CD4-positive, alpha-beta T cell (primary cell): ENCODE measurements around the gene PDLIM7. TPM values are rescaled to one million over a fixed set of nuclear protein-coding genes. Genes with fewer than 3 reads are reported as not detected.

Experiments used
- ATAC-seq: fragments of 200-7000 bp; cut with Tn5 transposase; one replicate; pipeline ENCODE4 v1.10.0; 2022; ENCODE audit warnings: mild to moderate bottlenecking; ENCODE audit not compliant: poor library complexity
- CTCF ChIA-PET: fragments of 350-600 bp; sonication (Branson Sonifier 250); formaldehyde crosslinking; loops from one replicate; lab custom pipeline; 2021; ENCODE audit warnings: antibody characterized with exemption, inconsistent platforms; lab: Charles Lee
- POLR2A ChIA-PET: fragments of 350-600 bp; sonication (Branson Sonifier 250); formaldehyde crosslinking; loops from one replicate; lab custom pipeline; 2021; ENCODE audit warnings: antibody characterized with exemption, inconsistent platforms; lab: Charles Lee
- DNase-seq, 14 experiments: peaks; one replicate each; pipeline ENCODE4 v3.0.0-alpha.2; 2013 to 2020; ENCODE audit warnings: mixed read lengths in 2 of 14
- H3K27ac ChIP-seq, 2 donors: one replicate each; pipeline versions ENCODE4 v1.5.1 to v1.7.0; 2013; ENCODE audit warnings: low read length in 2 of 2, low read depth in 1 of 2, mild to moderate bottlenecking in 1 of 2
- H3K27me3 ChIP-seq, 2 experiments: 1 replicate in 1 of 2; 2 replicates in 1 of 2; pipeline versions ENCODE4 v1.6.1 to v1.7.0; 2013; ENCODE audit warnings: low read length in 2 of 2, control low read depth in 1 of 2, mild to moderate bottlenecking in 1 of 2, moderate library complexity in 1 of 2; ENCODE audit not compliant: insufficient read depth in 2 of 2, control insufficient read depth in 1 of 2
- H3K36me3 ChIP-seq: one replicate; pipeline ENCODE4 v1.6.1; 2013; ENCODE audit warnings: low read length, control low read depth; ENCODE audit not compliant: insufficient read depth
- H3K4me1 ChIP-seq: one replicate; pipeline ENCODE4 v1.6.1; 2013; ENCODE audit warnings: low read length, control low read depth; ENCODE audit not compliant: insufficient read depth
- H3K4me3 ChIP-seq: one replicate; pipeline ENCODE4 v1.5.1; 2013; ENCODE audit warnings: mild to moderate bottlenecking, low read length, moderate library complexity
- H3K9me3 ChIP-seq, 2 experiments: 1 replicate in 1 of 2; 2 replicates in 1 of 2; pipeline versions ENCODE4 v1.6.1 to v1.7.0; 2013; ENCODE audit warnings: low read length in 2 of 2, mild to moderate bottlenecking in 2 of 2, control low read depth in 1 of 2, moderate library complexity in 1 of 2; ENCODE audit not compliant: control insufficient read depth in 1 of 2, insufficient read depth in 1 of 2
- H3K27ac Mint-ChIP-seq: one replicate; pipeline ENCODE4 v1.8.0; 2020; ENCODE audit warnings: mixed read lengths
- H3K27me3 Mint-ChIP-seq: one replicate; pipeline ENCODE4 v1.8.0; 2021; ENCODE audit warnings: mixed read lengths
- H3K36me3 Mint-ChIP-seq: one replicate; pipeline ENCODE4 v1.8.0; 2021; ENCODE audit warnings: low read depth, mixed read lengths
- H3K4me1 Mint-ChIP-seq: one replicate; pipeline ENCODE4 v1.8.0; 2021; ENCODE audit warnings: low read depth, mixed read lengths
- H3K4me3 Mint-ChIP-seq: one replicate; pipeline ENCODE4 v1.8.0; 2020; ENCODE audit warnings: mild to moderate bottlenecking, mixed read lengths
- H3K9me3 Mint-ChIP-seq: one replicate; pipeline ENCODE4 v1.8.0; 2020; ENCODE audit warnings: mixed read lengths
- intact Hi-C, 2 experiments: fragments of 100-400 bp; cut with DNase I in 1 of 2; cut with micrococcal nuclease in 1 of 2; formaldehyde crosslinking; loops; one replicate each; pipeline versions ENCODE4 v1.15.1 to v1.9.0; 2023 to 2025; cut with DNase I, micrococcal nuclease
- total RNA-seq, 174 experiments: library from RNA in 2 of 174; stranded (reverse) in 2 of 174; gene quantifications; one replicate each; pipeline ENCODE4 v1.2.3 and lab custom pipeline; 2021 to 2026
- TF ChIP-seq, protein P1 (sequence below): fragments of 200-600 bp; IDR thresholded peaks from one replicate; pipeline ENCODE4 v1.8.0; 2022; ENCODE audit warnings: antibody characterized with exemption, mild to moderate bottlenecking

Gene PDLIM7
- total RNA-seq, 2 experiments from 2014 or later: 5.2 to 6.0 TPM

DNA sequence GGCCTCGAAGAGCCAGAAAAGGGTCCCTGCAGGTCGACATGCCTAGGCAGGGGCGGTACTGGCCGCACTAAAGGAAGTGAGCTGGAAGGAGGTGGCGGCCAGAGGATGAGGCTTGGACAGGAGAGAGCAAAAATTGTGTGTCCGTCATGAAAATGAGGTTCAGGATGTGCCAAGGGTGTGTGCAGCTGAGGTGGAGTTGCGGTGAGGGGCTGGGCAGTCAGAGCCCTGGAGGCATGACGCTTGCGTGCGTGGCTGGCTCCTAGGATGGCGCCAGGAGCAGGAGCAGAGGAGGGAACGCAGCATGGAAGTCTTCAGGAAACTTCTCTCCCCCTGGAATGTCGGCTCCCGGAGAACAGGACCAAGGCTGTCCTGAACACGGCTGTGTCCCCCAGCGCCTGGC, 5.5 kb upstream of the PDLIM7 start:
- no peak overlapping the region for H3K4me3 Mint-ChIP-seq
- ChIA-PET CTCF (interaction anchor here (4.1 kb wide), 1 partner anchor 113 kb away, joined by 41 read pairs; no protein-coding TSS in a partner anchor), POLR2A (no interaction called here)
- H3K36me3 Mint-ChIP-seq: no peaks in the 10 kb centered on the region
- H3K27ac Mint-ChIP-seq: no peak overlapping the region
- TF ChIP-seq, protein P1, sequence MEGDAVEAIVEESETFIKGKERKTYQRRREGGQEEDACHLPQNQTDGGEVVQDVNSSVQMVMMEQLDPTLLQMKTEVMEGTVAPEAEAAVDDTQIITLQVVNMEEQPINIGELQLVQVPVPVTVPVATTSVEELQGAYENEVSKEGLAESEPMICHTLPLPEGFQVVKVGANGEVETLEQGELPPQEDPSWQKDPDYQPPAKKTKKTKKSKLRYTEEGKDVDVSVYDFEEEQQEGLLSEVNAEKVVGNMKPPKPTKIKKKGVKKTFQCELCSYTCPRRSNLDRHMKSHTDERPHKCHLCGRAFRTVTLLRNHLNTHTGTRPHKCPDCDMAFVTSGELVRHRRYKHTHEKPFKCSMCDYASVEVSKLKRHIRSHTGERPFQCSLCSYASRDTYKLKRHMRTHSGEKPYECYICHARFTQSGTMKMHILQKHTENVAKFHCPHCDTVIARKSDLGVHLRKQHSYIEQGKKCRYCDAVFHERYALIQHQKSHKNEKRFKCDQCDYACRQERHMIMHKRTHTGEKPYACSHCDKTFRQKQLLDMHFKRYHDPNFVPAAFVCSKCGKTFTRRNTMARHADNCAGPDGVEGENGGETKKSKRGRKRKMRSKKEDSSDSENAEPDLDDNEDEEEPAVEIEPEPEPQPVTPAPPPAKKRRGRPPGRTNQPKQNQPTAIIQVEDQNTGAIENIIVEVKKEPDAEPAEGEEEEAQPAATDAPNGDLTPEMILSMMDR: no peak
- H3K9me3 ChIP-seq: no peaks in the 10 kb centered on the region
- no peaks in the 10 kb centered on the region for H3K9me3 Mint-ChIP-seq
- DNase-seq (no peak), ATAC-seq (no peak)
- intact Hi-C loops: no loop called here
- no peak overlapping the region for H3K27ac ChIP-seq
- peaks cover 21% of the 10 kb centered on the region for H3K4me1 Mint-ChIP-seq
- peaks cover 14% of the 10 kb centered on the region for H3K4me1 ChIP-seq
- no peak overlapping the region for H3K4me3 ChIP-seq
- H3K36me3 ChIP-seq: no peaks in the 10 kb centered on the region
- H3K27me3 ChIP-seq: no peaks in the 10 kb centered on the region
- H3K27me3 Mint-ChIP-seq: no peaks in the 10 kb centered on the region

DNA sequence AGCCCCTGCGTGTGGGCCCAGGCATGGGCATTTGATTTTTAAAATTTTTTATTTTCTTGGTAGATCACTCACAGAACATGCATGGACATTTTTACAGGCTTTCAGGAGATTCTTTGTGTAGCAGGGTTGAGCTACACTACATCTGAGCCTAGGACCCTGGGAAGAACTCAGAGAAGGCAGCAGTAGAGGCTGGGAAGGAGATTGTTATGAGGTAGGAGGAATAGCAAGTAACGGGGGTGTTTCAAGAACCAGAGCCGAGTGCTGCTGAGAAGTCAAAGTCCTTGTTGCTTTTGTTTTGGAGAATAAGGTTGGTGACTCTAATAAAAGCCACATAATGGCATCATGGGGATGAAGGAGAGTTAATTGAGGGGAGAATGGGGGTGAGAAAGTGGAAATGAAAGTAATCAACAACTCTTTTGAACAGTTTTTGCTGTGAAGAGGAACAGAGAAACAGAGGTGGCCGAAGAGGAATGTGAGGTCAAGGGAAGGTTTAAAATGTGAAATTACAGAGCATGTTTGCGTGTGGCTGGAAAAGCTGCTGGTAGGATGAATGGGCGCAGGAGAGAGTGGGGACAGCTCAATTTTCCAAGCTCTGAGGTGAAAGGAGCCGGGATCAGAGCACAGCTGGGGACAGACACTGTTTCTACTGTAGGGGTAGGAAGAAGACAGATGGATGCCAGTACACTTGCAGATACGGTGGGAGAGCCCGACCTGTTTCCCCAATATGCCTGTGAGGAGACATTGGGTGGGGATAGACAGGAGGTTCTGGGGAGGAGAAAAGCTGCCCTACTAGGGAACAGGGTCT, 4.7 kb upstream of the PDLIM7 start:
- ATAC-seq: no peak
- Mint-ChIP-seq H3K9me3 (no peaks in the 10 kb centered on the region), H3K36me3 (no peaks in the 10 kb centered on the region), H3K4me1 (peaks cover 25% of the 10 kb centered on the region), H3K27me3 (no peaks in the 10 kb centered on the region), H3K27ac (no peak overlapping the region), H3K4me3 (no peak overlapping the region)
- H3K27me3 ChIP-seq: no peaks in the 10 kb centered on the region
- H3K27ac ChIP-seq: no peak overlapping the region
- H3K9me3 ChIP-seq: no peaks in the 10 kb centered on the region
- intact Hi-C loops: loop anchor here (1.0 to 2.0 kb wide), 4 partner anchors 45 to 387 kb away; no protein-coding TSS in a partner anchor
- no peak for DNase-seq
- TF ChIP-seq, protein P1: no peak
- ChIA-PET CTCF (interaction anchor here (0.5 to 4.1 kb wide), 10 partner anchors 10 to 199 kb away, joined by 3 to 41 read pairs (median 4); partner anchors contain the start of genes DDX41, MXD3, PRELID1 and RAB24), POLR2A (interaction anchor here (1.0 to 1.7 kb wide), 4 partner anchors 47 to 144 kb away, joined by 3 to 9 read pairs (median 6); partner anchors contain the start of gene RGS14)
- H3K36me3 ChIP-seq: no peaks in the 10 kb centered on the region
- peaks cover 21% of the 10 kb centered on the region for H3K4me1 ChIP-seq
- no peak overlapping the region for H3K4me3 ChIP-seq

DNA sequence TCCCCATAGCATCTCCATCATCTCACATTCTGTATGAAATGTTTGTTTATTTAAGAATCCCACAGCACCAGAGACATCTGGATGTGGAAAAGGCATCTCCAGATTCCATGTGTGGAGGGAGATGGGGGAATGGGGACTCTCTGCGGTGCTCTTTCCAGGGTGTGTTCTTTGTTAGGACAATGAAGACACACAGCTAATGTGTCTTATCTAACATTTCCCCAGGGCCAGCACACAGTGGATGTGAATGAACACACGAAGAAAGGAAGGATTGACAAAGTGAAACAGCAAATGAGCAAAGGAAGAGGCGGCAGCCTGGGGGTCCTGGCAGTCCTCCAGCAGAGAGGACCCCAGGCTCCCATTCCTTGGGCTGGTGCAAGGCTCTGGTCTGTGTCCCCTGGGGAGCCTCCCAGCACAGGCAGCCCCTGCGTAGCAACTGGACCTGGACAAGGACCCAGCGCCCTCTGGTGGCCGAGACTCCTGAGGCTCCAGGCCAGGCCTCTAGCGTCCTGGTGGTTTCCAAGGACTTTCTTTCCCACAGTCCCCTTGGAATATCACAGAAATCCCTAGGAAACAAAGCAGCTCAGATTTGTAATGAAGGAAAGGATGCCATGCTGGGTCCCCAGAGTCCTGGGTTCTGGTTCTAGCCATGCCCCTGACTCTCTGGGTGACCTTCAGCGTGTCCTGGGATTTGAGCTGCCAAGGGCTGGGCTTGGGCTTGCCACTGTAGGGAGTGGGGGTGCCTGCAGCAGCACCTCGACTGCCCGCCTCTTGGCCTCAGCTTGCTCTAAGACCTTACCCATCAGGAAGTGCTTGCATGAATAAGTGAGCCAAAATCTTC, 3.5 kb upstream of the PDLIM7 start:
- ATAC-seq: peak; percentile 32
- H3K9me3 ChIP-seq: no peaks in the 10 kb centered on the region

More for the DNA sequence above, 3.5 kb upstream of the PDLIM7 start:
- ChIA-PET CTCF (interaction anchor here (0.5 to 4.1 kb wide), 14 partner anchors 8 to 387 kb away, joined by 3 to 41 read pairs (median 4); partner anchors contain the start of genes DDX41, MXD3, PRELID1 and RAB24), POLR2A (interaction anchor here (1.0 to 1.7 kb wide), 5 partner anchors 46 to 143 kb away, joined by 3 to 9 read pairs (median 4); partner anchors contain the start of gene RGS14)
- H3K4me1 Mint-ChIP-seq: peaks cover 30% of the 10 kb centered on the region
- Histone ChIP-seq H3K4me1 (peaks cover 33% of the 10 kb centered on the region), H3K4me3 (no peak overlapping the region), H3K27ac (no peak overlapping the region), H3K36me3 (no peaks in the 10 kb centered on the region), H3K27me3 (no peaks in the 10 kb centered on the region)
- intact Hi-C loops: loop anchor here (1.0 to 2.0 kb wide), 4 partner anchors 44 to 386 kb away; no protein-coding TSS in a partner anchor
- H3K27me3 Mint-ChIP-seq: no peaks in the 10 kb centered on the region
- H3K27ac Mint-ChIP-seq: no peak overlapping the region
- no peaks in the 10 kb centered on the region for H3K9me3 Mint-ChIP-seq
- DNase-seq: peak; percentile 76 to 93 (median 80)
- TF ChIP-seq, protein P1: peak; percentile 90
- peak overlapping the region; percentile 15 for H3K4me3 Mint-ChIP-seq
- no peaks in the 10 kb centered on the region for H3K36me3 Mint-ChIP-seq
